Measurements from ENCODE around the gene CLCNKB. TPM values are rescaled to one million over a fixed set of nuclear protein-coding genes. Genes with fewer than 3 reads are reported as not detected.
A peak's percentile ranks its signal among the peaks of the same experiment; 100 is the strongest.

The CLCNKB gene
- total and polyA plus RNA-seq, 2 of the 13 experiments (the other 11 are each of a cell fraction or from before 2014, with no cell fraction given), result 0.04 TPM; not detected in 1

GRCh38 chr1:16032388-16033102 is 11.0 kb upstream of the CLCNKB start (continued):
- TF ChIP-seq, protein P1, sequence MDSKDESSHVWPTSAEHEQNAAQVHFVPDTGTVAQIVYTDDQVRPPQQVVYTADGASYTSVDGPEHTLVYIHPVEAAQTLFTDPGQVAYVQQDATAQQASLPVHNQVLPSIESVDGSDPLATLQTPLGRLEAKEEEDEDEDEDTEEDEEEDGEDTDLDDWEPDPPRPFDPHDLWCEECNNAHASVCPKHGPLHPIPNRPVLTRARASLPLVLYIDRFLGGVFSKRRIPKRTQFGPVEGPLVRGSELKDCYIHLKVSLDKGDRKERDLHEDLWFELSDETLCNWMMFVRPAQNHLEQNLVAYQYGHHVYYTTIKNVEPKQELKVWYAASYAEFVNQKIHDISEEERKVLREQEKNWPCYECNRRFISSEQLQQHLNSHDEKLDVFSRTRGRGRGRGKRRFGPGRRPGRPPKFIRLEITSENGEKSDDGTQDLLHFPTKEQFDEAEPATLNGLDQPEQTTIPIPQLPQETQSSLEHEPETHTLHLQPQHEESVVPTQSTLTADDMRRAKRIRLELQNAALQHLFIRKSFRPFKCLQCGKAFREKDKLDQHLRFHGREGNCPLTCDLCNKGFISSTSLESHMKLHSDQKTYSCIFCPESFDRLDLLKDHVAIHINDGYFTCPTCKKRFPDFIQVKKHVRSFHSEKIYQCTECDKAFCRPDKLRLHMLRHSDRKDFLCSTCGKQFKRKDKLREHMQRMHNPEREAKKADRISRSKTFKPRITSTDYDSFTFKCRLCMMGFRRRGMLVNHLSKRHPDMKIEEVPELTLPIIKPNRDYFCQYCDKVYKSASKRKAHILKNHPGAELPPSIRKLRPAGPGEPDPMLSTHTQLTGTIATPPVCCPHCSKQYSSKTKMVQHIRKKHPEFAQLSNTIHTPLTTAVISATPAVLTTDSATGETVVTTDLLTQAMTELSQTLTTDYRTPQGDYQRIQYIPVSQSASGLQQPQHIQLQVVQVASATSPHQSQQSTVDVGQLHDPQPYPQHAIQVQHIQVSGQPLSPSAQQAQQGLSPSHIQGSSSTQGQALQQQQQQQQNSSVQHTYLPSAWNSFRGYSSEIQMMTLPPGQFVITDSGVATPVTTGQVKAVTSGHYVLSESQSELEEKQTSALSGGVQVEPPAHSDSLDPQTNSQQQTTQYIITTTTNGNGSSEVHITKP (CRISPR knock-in tag; IDR thresholded peaks at IDR 0.05; ENCODE audit: low read depth), result no peak
- TF ChIP-seq RFXANK (CRISPR knock-in tag; IDR thresholded peaks at IDR 0.05) (no peak), RXRA (CRISPR knock-in tag; IDR thresholded peaks at IDR 0.05) (0 out of 2 replicates have a peak, but pooled peaks have one; percentile 32), ZNF10 (CRISPR knock-in tag; IDR thresholded peaks at IDR 0.05; ENCODE audit: borderline replicate concordance, low read depth) (no peak), SPEN (CRISPR knock-in tag; IDR thresholded peaks at IDR 0.05; ENCODE audit: low read depth) (no peak), ZFP36L2 (CRISPR knock-in tag; IDR thresholded peaks at IDR 0.05) (no peak), NFIC (IDR thresholded peaks at IDR 0.05; ENCODE audit: low read length) (no peak), ZNF776 (CRISPR knock-in tag; IDR thresholded peaks at IDR 0.05) (no peak), KDM4B (CRISPR knock-in tag; IDR thresholded peaks at IDR 0.05) (no peak), RCOR2 (CRISPR knock-in tag; IDR thresholded peaks at IDR 0.05) (no peak), SAFB2 (CRISPR knock-in tag; IDR thresholded peaks at IDR 0.05; ENCODE audit: borderline replicate concordance, low read depth) (no peak), ZBTB26 (CRISPR knock-in tag; IDR thresholded peaks at IDR 0.05; ENCODE audit: borderline replicate concordance) (no peak), ZNF703 (CRISPR knock-in tag; IDR thresholded peaks at IDR 0.05; ENCODE audit: borderline replicate concordance) (no peak), RBM39 (IDR thresholded peaks at IDR 0.05; ENCODE audit: low read depth, low read length, poor library complexity, severe bottlenecking) (no peak), ZNF446 (CRISPR knock-in tag; IDR thresholded peaks at IDR 0.05) (no peak)
- TF ChIP-seq, protein P2, sequence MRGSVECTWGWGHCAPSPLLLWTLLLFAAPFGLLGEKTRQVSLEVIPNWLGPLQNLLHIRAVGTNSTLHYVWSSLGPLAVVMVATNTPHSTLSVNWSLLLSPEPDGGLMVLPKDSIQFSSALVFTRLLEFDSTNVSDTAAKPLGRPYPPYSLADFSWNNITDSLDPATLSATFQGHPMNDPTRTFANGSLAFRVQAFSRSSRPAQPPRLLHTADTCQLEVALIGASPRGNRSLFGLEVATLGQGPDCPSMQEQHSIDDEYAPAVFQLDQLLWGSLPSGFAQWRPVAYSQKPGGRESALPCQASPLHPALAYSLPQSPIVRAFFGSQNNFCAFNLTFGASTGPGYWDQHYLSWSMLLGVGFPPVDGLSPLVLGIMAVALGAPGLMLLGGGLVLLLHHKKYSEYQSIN (CRISPR knock-in tag; IDR thresholded peaks at IDR 0.05; ENCODE audit: borderline replicate concordance), result no peak
- TF ChIP-seq, protein P3, sequence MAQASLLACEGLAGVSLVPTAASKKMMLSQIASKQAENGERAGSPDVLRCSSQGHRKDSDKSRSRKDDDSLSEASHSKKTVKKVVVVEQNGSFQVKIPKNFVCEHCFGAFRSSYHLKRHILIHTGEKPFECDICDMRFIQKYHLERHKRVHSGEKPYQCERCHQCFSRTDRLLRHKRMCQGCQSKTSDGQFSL (CRISPR knock-in tag; IDR thresholded peaks at IDR 0.05), result no peak
- TF ChIP-seq, protein P4, sequence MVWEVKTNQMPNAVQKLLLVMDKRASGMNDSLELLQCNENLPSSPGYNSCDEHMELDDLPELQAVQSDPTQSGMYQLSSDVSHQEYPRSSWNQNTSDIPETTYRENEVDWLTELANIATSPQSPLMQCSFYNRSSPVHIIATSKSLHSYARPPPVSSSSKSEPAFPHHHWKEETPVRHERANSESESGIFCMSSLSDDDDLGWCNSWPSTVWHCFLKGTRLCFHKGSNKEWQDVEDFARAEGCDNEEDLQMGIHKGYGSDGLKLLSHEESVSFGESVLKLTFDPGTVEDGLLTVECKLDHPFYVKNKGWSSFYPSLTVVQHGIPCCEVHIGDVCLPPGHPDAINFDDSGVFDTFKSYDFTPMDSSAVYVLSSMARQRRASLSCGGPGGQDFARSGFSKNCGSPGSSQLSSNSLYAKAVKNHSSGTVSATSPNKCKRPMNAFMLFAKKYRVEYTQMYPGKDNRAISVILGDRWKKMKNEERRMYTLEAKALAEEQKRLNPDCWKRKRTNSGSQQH (CRISPR knock-in tag; IDR thresholded peaks at IDR 0.05; ENCODE audit: low read depth), result no peak

Data from HepG2 (cell line).